ENCODE results near the gene CYCS.

DNA sequence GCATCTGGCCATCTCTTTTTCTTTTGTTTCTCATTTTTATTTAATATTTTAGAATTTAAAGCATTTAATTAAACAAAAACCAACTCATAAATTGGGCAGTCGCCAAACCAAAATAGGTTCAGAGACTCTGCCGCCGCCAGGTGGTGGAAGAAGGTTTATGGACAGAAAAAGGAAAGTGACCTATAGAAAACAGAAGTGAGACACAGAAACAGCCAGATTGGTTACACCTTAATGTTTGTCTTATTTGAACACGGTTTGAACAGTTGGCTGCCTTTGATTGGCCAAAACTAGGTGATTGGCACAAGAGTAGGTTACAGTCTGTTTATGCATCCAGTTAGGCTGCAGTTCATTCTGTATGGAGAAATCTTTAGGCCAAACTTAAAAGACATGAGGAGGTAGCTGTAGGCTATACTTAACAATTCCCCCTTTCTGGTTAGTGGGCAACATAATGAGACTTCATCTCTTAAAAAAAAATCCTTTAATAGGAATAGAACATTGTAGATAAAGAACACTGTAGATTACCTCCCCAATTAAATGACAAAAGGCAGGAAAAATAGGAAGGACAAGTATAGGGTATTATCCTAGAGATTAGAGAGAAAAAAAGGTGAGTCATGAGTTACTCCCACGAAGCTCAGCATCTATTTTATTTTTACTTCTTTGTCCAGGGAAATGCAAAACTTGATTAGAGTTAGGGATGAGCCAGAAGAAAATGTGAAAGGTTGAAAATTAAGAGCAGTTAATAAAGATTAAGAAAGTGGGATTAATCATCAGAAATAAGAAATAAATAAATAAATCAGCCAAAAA, 23.9 kb upstream of the CYCS start:
- TF ChIP-seq EZH2phosphoT487 (IDR thresholded peaks at IDR 0.05; ENCODE audit: low read length) (no peak), EZH2 (optimal IDR thresholded peaks at IDR 0.05; ENCODE audit: low read depth, low read length) (no peak)

Measured in MM.1S (cell line).